Brain microvascular endothelial cell (primary cell): Measurements from ENCODE around the gene TYRO3.
"Not testable (repeated sequence)": the region's sequence is repeated elsewhere in the genome, so short reads cannot be mapped to it uniquely, and the experiment has no call there.

ENCODE experiments used
- DNase-seq: peaks from one replicate; pipeline ENCODE4 v3.0.0-alpha.2; 2020
- H3K27ac ChIP-seq: fragments of 250-450 bp; sonication (Bioruptor Pico); 2 replicates; pipeline ENCODE4 v1.5.1; 2020; ENCODE audit warnings: mild to moderate bottlenecking, moderate library complexity
- H3K27me3 ChIP-seq: fragments of 250-450 bp; sonication (Bioruptor Pico); replicated peaks from 2 replicates; pipeline ENCODE4 v1.5.1; 2020; ENCODE audit warnings: mild to moderate bottlenecking
- H3K36me3 ChIP-seq: fragments of 250-450 bp; sonication (Bioruptor Pico); replicated peaks from 2 replicates; pipeline ENCODE4 v1.5.1; 2020; ENCODE audit warnings: mild to moderate bottlenecking
- H3K4me3 ChIP-seq: 2 replicates; pipeline ENCODE4 v1.5.1; 2011; ENCODE audit warnings: low read depth, mild to moderate bottlenecking, control low read depth, low read length, moderate library complexity
- CTCF ChIP-seq: IDR thresholded peaks from 2 replicates; pipeline ENCODE4 v1.5.1; 2011; ENCODE audit warnings: low read depth, mild to moderate bottlenecking, moderate library complexity, low read length, control low read depth, inconsistent platforms; ENCODE audit errors: missing control alignments
- in situ Hi-C: cut with HindIII; loops from 2 replicates; pipeline ENCODE4 v1.10.0; 2017; ENCODE audit warnings: low sequenced_read_pairs, low pct_ligation_motif_present

The TYRO3 gene

GRCh38 chr15:41568350-41569017 lies 9.5 kb downstream of the TYRO3 start:
- Histone ChIP-seq H3K36me3 (no peaks in the 10 kb centered on the region), H3K27me3 (no peaks in the 10 kb centered on the region), H3K4me3 (no peak overlapping the region), H3K27ac (no peak overlapping the region)
- no peak for TF ChIP-seq CTCF
- no peak for DNase-seq
- in situ Hi-C loops = no loop called here

DNA sequence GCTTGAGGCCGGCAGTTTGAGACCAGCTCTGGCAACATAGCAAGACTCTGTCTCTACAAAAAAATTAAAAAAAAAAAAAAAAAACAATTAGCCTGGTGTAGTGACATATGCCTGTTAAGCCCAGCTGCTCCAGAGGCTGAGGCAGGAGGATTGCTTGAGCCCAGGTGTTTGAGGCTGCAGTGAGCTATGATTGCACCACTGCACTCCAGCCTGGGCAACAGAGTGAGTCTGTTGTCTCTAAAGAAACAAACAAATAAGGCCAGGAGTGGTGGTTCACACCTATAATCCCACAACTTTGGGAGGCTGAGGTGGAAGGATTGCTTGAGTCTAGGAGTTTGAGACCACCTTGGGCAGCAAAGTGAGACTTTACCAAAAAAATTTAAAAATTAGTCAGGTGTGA lies 10.2 kb downstream of the TYRO3 start:
- DNase-seq, H3K27ac ChIP-seq, H3K4me3 ChIP-seq, in situ Hi-C loops, H3K36me3 ChIP-seq, H3K27me3 ChIP-seq: not testable (repeated sequence)

DNA sequence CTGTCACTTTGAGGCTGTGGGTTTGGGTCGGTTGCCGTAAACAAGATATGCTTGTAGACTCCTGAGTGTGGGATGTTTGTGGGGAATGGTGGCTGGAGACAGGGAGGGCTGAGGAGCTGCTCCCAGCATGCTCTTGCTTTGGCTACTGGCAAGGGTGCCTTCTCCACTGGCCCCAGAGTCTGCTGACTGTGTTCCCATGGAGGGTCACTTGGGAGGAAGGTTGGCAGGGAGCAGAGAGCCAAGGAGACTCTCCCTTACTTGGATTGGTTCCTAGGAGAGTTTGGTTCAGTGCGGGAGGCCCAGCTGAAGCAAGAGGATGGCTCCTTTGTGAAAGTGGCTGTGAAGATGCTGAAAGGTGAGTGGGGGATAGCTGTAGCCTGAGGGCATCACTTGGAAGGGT lies 11.8 kb downstream of the TYRO3 start:
- in situ Hi-C loops = no loop called here
- Histone ChIP-seq H3K36me3 (no peaks in the 10 kb centered on the region), H3K27me3 (no peaks in the 10 kb centered on the region), H3K4me3 (no peak overlapping the region), H3K27ac (no peak overlapping the region)
- no peak for TF ChIP-seq CTCF
- DNase-seq = no peak

- in situ Hi-C loops = no loop called here
- H3K4me3 ChIP-seq = no peak overlapping the region
- TF ChIP-seq CTCF = no peak
- no peaks in the 10 kb centered on the region for H3K27me3 ChIP-seq
- DNase-seq = no peak
- H3K27ac ChIP-seq = no peak overlapping the region
- H3K36me3 ChIP-seq = no peaks in the 10 kb centered on the region
These were observed 12.9 kb downstream of the TYRO3 start for GRCh38 chr15:41571948-41572347.

GRCh38 chr15:41572866-41573265 lies 13.9 kb downstream of the TYRO3 start:
- no peak overlapping the region for H3K27ac ChIP-seq
- no peak overlapping the region for H3K4me3 ChIP-seq
- TF ChIP-seq CTCF = no peak
- no peak for DNase-seq
- no peaks in the 10 kb centered on the region for H3K36me3 ChIP-seq
- no peaks in the 10 kb centered on the region for H3K27me3 ChIP-seq
- in situ Hi-C loops = no loop called here

DNA sequence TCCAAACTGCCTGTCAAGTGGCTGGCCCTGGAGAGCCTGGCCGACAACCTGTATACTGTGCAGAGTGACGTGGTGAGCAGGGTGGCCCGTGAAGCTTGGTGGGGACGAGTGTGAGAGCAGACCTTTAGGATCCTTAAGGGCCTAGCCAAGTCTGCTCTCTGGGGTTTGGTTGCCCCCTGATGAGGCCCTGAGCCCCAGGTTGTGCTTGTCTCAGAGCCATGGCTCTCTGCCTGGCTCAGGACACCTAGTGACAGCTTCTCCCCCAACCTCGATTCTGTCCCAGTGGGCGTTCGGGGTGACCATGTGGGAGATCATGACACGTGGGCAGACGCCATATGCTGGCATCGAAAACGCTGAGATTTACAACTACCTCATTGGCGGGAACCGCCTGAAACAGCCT lies 14.4 kb downstream of the TYRO3 start:
- in situ Hi-C loops = no loop called here
- Histone ChIP-seq H3K4me3 (no peak overlapping the region), H3K27me3 (no peaks in the 10 kb centered on the region), H3K27ac (no peak overlapping the region), H3K36me3 (no peaks in the 10 kb centered on the region)
- no peak for TF ChIP-seq CTCF
- no peak for DNase-seq
